Astrocyte (in vitro differentiated cells and primary cell): ENCODE measurements around the gene RAPGEF3. TPM values are rescaled to one million over a fixed set of nuclear protein-coding genes. Genes with fewer than 3 reads are reported as not detected.

Source experiments
- DNase-seq: peaks from one replicate; pipeline ENCODE4 v3.0.0-alpha.2; 2010; ENCODE audit warnings: low read depth
- FAIRE-seq: peaks from 2 replicates; lab custom pipeline; 2011; peaks lifted over from hg19 to GRCh38; lab: Jason Lieb, UNC
- H2AFZ ChIP-seq: 2 replicates; pipeline ENCODE4 v1.6.0; 2012; ENCODE audit warnings: low read depth, low read length, inconsistent platforms
- H3K27ac ChIP-seq: 2 replicates; pipeline ENCODE4 v1.5.1; 2011; ENCODE audit warnings: low read depth, low read length, inconsistent platforms
- H3K27me3 ChIP-seq: 2 replicates; pipeline ENCODE4 v1.6.0; 2011; ENCODE audit warnings: low read length, inconsistent platforms; ENCODE audit not compliant: insufficient read depth
- H3K36me3 ChIP-seq: 2 replicates; pipeline ENCODE4 v1.5.1; 2011; ENCODE audit warnings: low read length, inconsistent platforms; ENCODE audit not compliant: insufficient read depth
- H3K4me1 ChIP-seq: 2 replicates; pipeline ENCODE4 v1.5.1; 2011; ENCODE audit warnings: low read length, inconsistent platforms; ENCODE audit not compliant: insufficient read depth
- H3K4me2 ChIP-seq: 2 replicates; pipeline ENCODE4 v1.6.0; 2012; ENCODE audit warnings: low read length, inconsistent platforms
- H3K4me3 ChIP-seq: 2 replicates; pipeline ENCODE4 v1.5.1; 2011; ENCODE audit warnings: low read depth, mild to moderate bottlenecking, low read length, inconsistent platforms; ENCODE audit not compliant: insufficient read depth
- H3K79me2 ChIP-seq: 2 replicates; pipeline ENCODE4 v1.6.0; 2012; ENCODE audit warnings: mild to moderate bottlenecking, low read length, inconsistent platforms; ENCODE audit not compliant: insufficient read depth
- H3K9ac ChIP-seq: 2 replicates; pipeline ENCODE4 v1.6.0; 2012; ENCODE audit warnings: mild to moderate bottlenecking, low read length, inconsistent platforms
- H3K9me3 ChIP-seq: 2 replicates; pipeline ENCODE4 v1.5.1; 2012; ENCODE audit warnings: low read depth, mild to moderate bottlenecking, low read length, inconsistent platforms; ENCODE audit not compliant: insufficient read depth
- H4K20me1 ChIP-seq: 2 replicates; pipeline ENCODE4 v1.6.0; 2012; ENCODE audit warnings: low read length, inconsistent platforms; ENCODE audit not compliant: insufficient read depth
- H3K27ac Mint-ChIP-seq: one replicate; pipeline ENCODE4 v1.8.0; 2021; ENCODE audit warnings: mild to moderate bottlenecking, mixed read lengths; ENCODE audit not compliant: unreplicated experiment
- H3K27me3 Mint-ChIP-seq: one replicate; pipeline ENCODE4 v1.8.0; 2021; ENCODE audit warnings: low read depth, mixed read lengths; ENCODE audit not compliant: unreplicated experiment
- H3K36me3 Mint-ChIP-seq: one replicate; pipeline ENCODE4 v1.8.0; 2021; ENCODE audit warnings: low read depth, mixed read lengths; ENCODE audit not compliant: unreplicated experiment
- H3K4me1 Mint-ChIP-seq: one replicate; pipeline ENCODE4 v1.8.0; 2021; ENCODE audit warnings: low read depth, mixed read lengths; ENCODE audit not compliant: unreplicated experiment
- H3K4me3 Mint-ChIP-seq: one replicate; pipeline ENCODE4 v1.8.0; 2021; ENCODE audit warnings: mild to moderate bottlenecking, moderate library complexity, mixed read lengths; ENCODE audit not compliant: unreplicated experiment
- H3K9me3 Mint-ChIP-seq: one replicate; pipeline ENCODE4 v1.8.0; 2021; ENCODE audit warnings: mild to moderate bottlenecking, mixed read lengths; ENCODE audit not compliant: unreplicated experiment
- CTCF ChIP-seq: IDR thresholded peaks from 2 replicates; pipeline ENCODE4 v1.5.1; 2011; ENCODE audit warnings: low read depth, mild to moderate bottlenecking, inconsistent platforms, low read length, moderate library complexity; ENCODE audit not compliant: insufficient read depth
- EZH2 ChIP-seq: IDR thresholded peaks from 2 replicates; pipeline ENCODE4 v1.6.1; 2012; ENCODE audit warnings: mild to moderate bottlenecking, low read length, inconsistent platforms; ENCODE audit not compliant: insufficient read depth
- total RNA-seq: library from RNA; stranded (reverse); gene quantifications from 2 replicates; pipeline ENCODE4 v1.2.1, GENCODE V29; 2021

Gene RAPGEF3
- total RNA-seq, 1 donor from 2014 or later = 5.9 TPM

- H3K4me3 ChIP-seq = no peak overlapping the region
- no peak overlapping the region for H3K27ac ChIP-seq
- H3K4me1 ChIP-seq = peaks cover 16% of the 10 kb centered on the region
- no peaks in the 10 kb centered on the region for H3K79me2 ChIP-seq
- H3K36me3 ChIP-seq = no peaks in the 10 kb centered on the region
- peak overlapping the region; percentile 34 for H3K4me2 ChIP-seq
- FAIRE-seq (no peak), DNase-seq (peak; percentile 15)
- peaks cover 2% of the 10 kb centered on the region for H3K27me3 ChIP-seq
- Mint-ChIP-seq H3K36me3 (peaks cover 8% of the 10 kb centered on the region), H3K27ac (no peak overlapping the region), H3K9me3 (peaks cover 4% of the 10 kb centered on the region), H3K4me3 (no peak overlapping the region), H3K4me1 (peaks cover 13% of the 10 kb centered on the region), H3K27me3 (peaks cover 27% of the 10 kb centered on the region)
- H3K9ac ChIP-seq = no peak overlapping the region
- peak overlapping the region; percentile 56 for H2AFZ ChIP-seq
- H4K20me1 ChIP-seq = no peaks in the 10 kb centered on the region
- TF ChIP-seq EZH2 = no peak
- TF ChIP-seq CTCF = no peak
- H3K9me3 ChIP-seq = no peaks in the 10 kb centered on the region
Observed at GRCh38 chr12:47736877-47737676, 21.6 kb downstream of the RAPGEF3 start.

GRCh38 chr12:47736216-47736615 is 22.5 kb downstream of the RAPGEF3 start:
- Mint-ChIP-seq H3K4me1 (peaks cover 8% of the 10 kb centered on the region), H3K4me3 (no peak overlapping the region), H3K27ac (no peak overlapping the region), H3K9me3 (peaks cover 4% of the 10 kb centered on the region), H3K27me3 (peaks cover 31% of the 10 kb centered on the region), H3K36me3 (peaks cover 8% of the 10 kb centered on the region)
- H3K36me3 ChIP-seq = no peaks in the 10 kb centered on the region
- no peaks in the 10 kb centered on the region for H4K20me1 ChIP-seq
- H3K27me3 ChIP-seq = peaks cover 2% of the 10 kb centered on the region
- no peak for TF ChIP-seq CTCF
- TF ChIP-seq EZH2 = no peak
- H3K4me3 ChIP-seq = no peak overlapping the region
- no peak overlapping the region for H3K4me2 ChIP-seq
- peaks cover 14% of the 10 kb centered on the region for H3K4me1 ChIP-seq
- H3K9me3 ChIP-seq = no peaks in the 10 kb centered on the region
- FAIRE-seq = no peak
- no peaks in the 10 kb centered on the region for H3K79me2 ChIP-seq
- no peak for DNase-seq
- no peak overlapping the region for H3K27ac ChIP-seq
- no peak overlapping the region for H2AFZ ChIP-seq
- H3K9ac ChIP-seq = no peak overlapping the region

- Histone ChIP-seq H3K27ac (no peak overlapping the region), H3K4me2 (no peak overlapping the region), H2AFZ (no peak overlapping the region), H3K36me3 (no peaks in the 10 kb centered on the region), H3K9me3 (no peaks in the 10 kb centered on the region), H3K4me3 (no peak overlapping the region), H3K27me3 (peaks cover 2% of the 10 kb centered on the region), H4K20me1 (no peaks in the 10 kb centered on the region), H3K4me1 (peaks cover 13% of the 10 kb centered on the region), H3K79me2 (no peaks in the 10 kb centered on the region), H3K9ac (no peak overlapping the region)
- TF ChIP-seq EZH2 (no peak), CTCF (no peak)
- DNase-seq (no peak), FAIRE-seq (no peak)
- Mint-ChIP-seq H3K36me3 (peaks cover 8% of the 10 kb centered on the region), H3K4me3 (no peak overlapping the region), H3K4me1 (peaks cover 7% of the 10 kb centered on the region), H3K9me3 (peaks cover 4% of the 10 kb centered on the region), H3K27ac (peak overlapping the region; percentile 58), H3K27me3 (peaks cover 31% of the 10 kb centered on the region)
Observed at GRCh38 chr12:47735649-47736048, 23.0 kb downstream of the RAPGEF3 start.
